GM12875 (cell line): ENCODE results near the gene MDK.

Experiments used
- H3K4me3 ChIP-seq: one replicate; pipeline ENCODE4 v1.5.1; 2011; ENCODE audit warnings: low read depth, low read length, control low read depth
- TF ChIP-seq, protein P1 (sequence below): IDR thresholded peaks from 2 replicates; pipeline ENCODE4 v1.5.1; 2011; ENCODE audit warnings: low read depth, mild to moderate bottlenecking, control low read depth, inconsistent platforms, low read length, moderate library complexity, borderline replicate concordance; ENCODE audit not compliant: insufficient read depth

Gene MDK

GRCh38 chr11:46397526-46397925 lies 16.1 kb downstream of the MDK start:
- TF ChIP-seq, protein P1, sequence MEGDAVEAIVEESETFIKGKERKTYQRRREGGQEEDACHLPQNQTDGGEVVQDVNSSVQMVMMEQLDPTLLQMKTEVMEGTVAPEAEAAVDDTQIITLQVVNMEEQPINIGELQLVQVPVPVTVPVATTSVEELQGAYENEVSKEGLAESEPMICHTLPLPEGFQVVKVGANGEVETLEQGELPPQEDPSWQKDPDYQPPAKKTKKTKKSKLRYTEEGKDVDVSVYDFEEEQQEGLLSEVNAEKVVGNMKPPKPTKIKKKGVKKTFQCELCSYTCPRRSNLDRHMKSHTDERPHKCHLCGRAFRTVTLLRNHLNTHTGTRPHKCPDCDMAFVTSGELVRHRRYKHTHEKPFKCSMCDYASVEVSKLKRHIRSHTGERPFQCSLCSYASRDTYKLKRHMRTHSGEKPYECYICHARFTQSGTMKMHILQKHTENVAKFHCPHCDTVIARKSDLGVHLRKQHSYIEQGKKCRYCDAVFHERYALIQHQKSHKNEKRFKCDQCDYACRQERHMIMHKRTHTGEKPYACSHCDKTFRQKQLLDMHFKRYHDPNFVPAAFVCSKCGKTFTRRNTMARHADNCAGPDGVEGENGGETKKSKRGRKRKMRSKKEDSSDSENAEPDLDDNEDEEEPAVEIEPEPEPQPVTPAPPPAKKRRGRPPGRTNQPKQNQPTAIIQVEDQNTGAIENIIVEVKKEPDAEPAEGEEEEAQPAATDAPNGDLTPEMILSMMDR: no peak
- no peak overlapping the region for H3K4me3 ChIP-seq

DNA sequence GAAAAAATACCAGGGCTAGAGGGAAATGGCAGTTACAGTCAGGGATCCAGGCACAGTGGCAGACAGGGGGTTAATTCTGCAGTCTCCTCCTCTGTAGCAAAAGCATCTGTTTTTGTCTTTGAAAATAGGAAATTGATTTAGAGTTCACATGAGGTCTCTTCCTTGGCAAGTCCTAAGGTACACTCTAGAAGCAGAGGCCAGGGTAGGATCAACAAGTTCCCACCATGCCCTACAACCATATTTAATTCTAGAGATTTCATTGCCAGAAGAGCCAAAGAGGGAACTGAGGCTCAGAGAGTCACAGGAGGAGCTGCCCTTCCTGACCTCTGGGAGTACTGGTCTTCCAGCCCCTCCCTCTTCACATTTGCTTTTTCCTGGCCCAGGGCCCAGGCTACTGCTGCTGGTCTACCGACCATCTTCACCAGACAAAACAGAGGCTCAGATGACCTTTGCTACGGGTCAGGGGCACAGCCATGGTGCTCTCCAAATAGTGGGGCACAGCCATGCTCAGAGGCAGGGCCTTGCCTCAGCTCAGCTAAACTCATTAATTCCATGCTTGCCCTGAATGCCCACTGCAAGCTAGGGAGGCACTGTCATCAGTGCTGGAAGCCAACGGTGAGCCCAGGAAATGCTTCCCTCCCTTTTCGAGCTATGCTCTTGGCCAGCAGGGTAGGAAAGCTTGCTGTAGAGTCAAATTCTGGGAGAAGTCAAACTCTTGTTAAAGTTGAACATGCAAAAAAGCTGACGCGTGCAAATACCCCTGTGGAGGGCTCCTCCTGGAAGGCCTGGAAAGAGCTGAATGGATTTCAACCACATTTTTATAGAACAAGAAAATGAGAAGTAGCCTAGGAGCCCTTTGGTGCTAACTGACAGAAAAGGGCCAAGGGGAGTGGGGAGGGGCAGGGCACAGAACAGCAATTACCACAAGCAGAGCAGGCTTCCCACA lies 21.8 kb downstream of the MDK start:
- H3K4me3 ChIP-seq: no peak overlapping the region
- TF ChIP-seq, protein P1: no peak

DNA sequence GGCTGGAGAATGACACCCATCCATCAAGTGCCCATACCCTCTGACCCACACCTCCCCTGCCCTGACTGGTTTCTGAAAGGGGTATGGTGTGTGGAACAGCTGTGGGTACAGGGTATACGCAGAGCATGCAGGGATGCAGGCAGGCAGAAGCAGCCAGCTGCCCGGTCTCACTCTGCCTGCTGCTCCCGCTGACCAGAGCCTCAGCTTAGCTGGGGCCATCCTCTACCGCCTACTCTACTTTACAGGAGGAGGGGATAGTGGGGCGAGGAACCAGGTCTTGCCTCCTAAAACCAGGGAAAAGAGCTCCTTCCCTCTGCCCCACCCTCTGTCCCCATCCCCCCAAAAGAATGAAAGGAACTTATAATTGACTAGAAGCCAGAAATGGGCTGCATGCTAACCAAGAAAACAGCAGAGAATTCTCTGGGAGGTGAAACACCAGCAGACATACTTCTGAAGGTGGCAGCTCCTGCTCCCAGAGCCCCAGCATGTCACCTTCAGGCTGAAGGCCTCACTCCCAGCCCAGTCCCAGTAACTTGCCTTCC lies 23.1 kb downstream of the MDK start:
- TF ChIP-seq, protein P1: no peak
- no peak overlapping the region for H3K4me3 ChIP-seq

DNA sequence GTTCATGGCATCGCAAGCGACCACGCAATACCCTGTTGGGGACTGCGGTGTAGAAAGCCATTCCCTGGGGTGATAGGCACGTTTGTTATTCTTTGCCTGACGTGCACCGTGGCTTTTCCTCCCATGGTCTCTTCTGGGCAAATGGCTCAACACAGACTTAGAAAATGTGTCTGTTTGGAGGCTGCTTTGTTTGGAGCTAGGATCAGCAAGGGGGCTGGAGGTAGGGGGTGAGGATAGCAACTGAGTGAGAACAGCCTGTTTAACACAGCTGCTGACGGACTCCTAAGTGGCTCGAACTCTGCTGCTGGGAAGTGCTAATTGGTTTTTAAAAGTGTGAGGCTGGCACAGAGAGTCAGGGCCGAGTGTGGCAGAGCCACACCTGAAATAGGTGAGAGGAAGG lies 26.2 kb downstream of the MDK start:
- TF ChIP-seq, protein P1: no peak
- H3K4me3 ChIP-seq: no peak overlapping the region

- no peak overlapping the region for H3K4me3 ChIP-seq
- TF ChIP-seq, protein P1: no peak
These were observed 27.0 kb downstream of the MDK start for GRCh38 chr11:46408407-46408986.

DNA sequence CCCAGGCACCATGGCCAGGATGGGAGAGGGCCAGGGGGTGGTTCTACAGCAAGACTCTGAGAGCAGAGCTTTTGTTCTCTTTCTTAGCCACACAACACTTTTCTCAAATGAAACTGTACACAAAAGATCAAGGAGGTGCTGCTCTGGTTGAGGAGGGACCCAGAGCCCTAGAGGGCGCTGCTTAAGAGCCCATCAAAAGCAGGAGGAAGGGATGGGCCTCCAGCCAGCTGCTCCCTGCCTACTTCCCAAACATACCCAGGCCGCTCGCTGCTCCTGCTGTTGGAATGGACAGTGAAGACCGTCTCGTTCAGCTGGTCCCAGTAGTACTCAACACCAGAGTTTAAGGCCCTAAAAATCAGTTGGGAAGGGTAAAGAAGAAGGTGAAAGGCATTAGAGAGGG lies 28.6 kb downstream of the MDK start:
- H3K4me3 ChIP-seq: no peak overlapping the region
- TF ChIP-seq, protein P1: no peak
